GM15510 (cell line): Measurements from ENCODE around the gene PARD6A.

Experiments
- POLR2A ChIP-seq: IDR thresholded peaks from 3 replicates; pipeline ENCODE4 v1.6.1; 2011; ENCODE audit warnings: borderline replicate concordance; ENCODE audit not compliant: insufficient read length; ENCODE audit errors: extremely low read depth

Gene PARD6A

GRCh38 chr16:67685388-67686112, 24.8 kb downstream of the PARD6A start:
- TF ChIP-seq POLR2A: no peak

- TF ChIP-seq POLR2A: no peak
Measured at GRCh38 chr16:67694611-67695010, 33.9 kb downstream of the PARD6A start.

GRCh38 chr16:67697422-67698185, 36.8 kb downstream of the PARD6A start:
- TF ChIP-seq POLR2A: no peak

GRCh38 chr16:67699265-67699664, 38.5 kb downstream of the PARD6A start:
- TF ChIP-seq POLR2A: no peak

GRCh38 chr16:67701420-67701819, 40.7 kb downstream of the PARD6A start:
- no peak for TF ChIP-seq POLR2A

GRCh38 chr16:67702130-67702529, 41.4 kb downstream of the PARD6A start:
- no peak for TF ChIP-seq POLR2A

GRCh38 chr16:67703626-67704025, 42.9 kb downstream of the PARD6A start:
- no peak for TF ChIP-seq POLR2A

GRCh38 chr16:67704110-67704509, 43.4 kb downstream of the PARD6A start:
- TF ChIP-seq POLR2A: no peak

GRCh38 chr16:67707210-67707609, 46.5 kb downstream of the PARD6A start:
- TF ChIP-seq POLR2A: no peak

GRCh38 chr16:67707790-67708189, 47.0 kb downstream of the PARD6A start:
- TF ChIP-seq POLR2A: no peak

GRCh38 chr16:67708368-67708771, 47.6 kb downstream of the PARD6A start:
- TF ChIP-seq POLR2A: no peak

GRCh38 chr16:67709050-67709449, 48.3 kb downstream of the PARD6A start:
- no peak for TF ChIP-seq POLR2A

GRCh38 chr16:67710607-67711006, 49.8 kb downstream of the PARD6A start:
- TF ChIP-seq POLR2A: no peak
